K562 (cell line): Measurements from ENCODE around the gene STK24. TPM values are rescaled to one million over a fixed set of nuclear protein-coding genes. Genes with fewer than 3 reads are reported as not detected.

Source experiments
- ATAC-seq: fragments of 200-7000 bp; cut with Tn5 transposase; 3 replicates; pipeline ENCODE4 v1.9.1; 2020; ENCODE audit warnings: moderate library complexity
- BruUV-seq: library from RNA; stranded (reverse); fragments of 400-500 nt; replicated peaks from 2 replicates; lab custom pipeline; 2021; lab: Mats Ljungman, UMichigan
- CTCF ChIA-PET: fragments of 300-600 bp; formaldehyde crosslinking; extraction: SDS; loops from one replicate; lab custom pipeline; 2021; ENCODE audit warnings: low intra/inter-chr PET ratio; lab: Yijun Ruan, JAX
- POLR2A ChIA-PET: fragments of 300-600, 350-650 bp; sonication (Branson Sonifier 250); formaldehyde crosslinking; extraction: SDS; loops from one replicate; lab custom pipeline; 2021; ENCODE audit warnings: antibody characterized with exemption, inconsistent platforms; lab: Yijun Ruan, JAX
- DNase-seq, 4 experiments: peaks; one replicate each; pipeline versions ENCODE4 v3.0.0 to v3.0.0-alpha.2; 2011 to 2018; ENCODE audit warnings: low spot score in 3 of 4, mixed read lengths in 3 of 4; ENCODE audit errors: extremely low read depth in 1 of 4
- FAIRE-seq: peaks from 2 replicates; lab custom pipeline; 2011; peaks lifted over from hg19 to GRCh38; lab: Jason Lieb, UNC
- H2AFZ ChIP-seq: 2 replicates; pipeline ENCODE4 v1.6.0; 2011; ENCODE audit warnings: low read depth, low read length, control low read depth, inconsistent platforms
- H3K27ac ChIP-seq: fragments of 200-600 bp; 3 replicates; pipeline ENCODE4 v1.8.0; 2011; ENCODE audit warnings: low read depth, mild to moderate bottlenecking, control low read depth, inconsistent platforms, low read length, moderate library complexity, mixed read lengths; ENCODE audit errors: extremely low read depth
- H3K27me3 ChIP-seq, 2 experiments: fragments of 300-600 bp in 1 of 2; 2 replicates in 1 of 2; 3 replicates in 1 of 2; pipeline versions ENCODE4 v1.6.0 to v1.8.0; 2011; ENCODE audit warnings: inconsistent platforms in 2 of 2, low read length in 2 of 2, mild to moderate bottlenecking in 1 of 2, mixed read lengths in 1 of 2, moderate library complexity in 1 of 2; ENCODE audit not compliant: control insufficient read depth in 2 of 2, insufficient read depth in 2 of 2
- H3K36me3 ChIP-seq: fragments of 300-600 bp; 3 replicates; pipeline ENCODE4 v1.8.0; 2011; ENCODE audit warnings: mild to moderate bottlenecking, low read length, inconsistent platforms; ENCODE audit not compliant: control insufficient read depth, insufficient read depth
- H3K4me1 ChIP-seq, 2 experiments: fragments of 200-600 bp in 1 of 2; replicated peaks in 1 of 2; 2 replicates in 1 of 2; 3 replicates in 1 of 2; pipeline versions ENCODE4 v1.5.1 to v1.8.0; 2011; ENCODE audit warnings: inconsistent platforms in 2 of 2, low read length in 2 of 2, mild to moderate bottlenecking in 1 of 2, mixed read lengths in 1 of 2, moderate library complexity in 1 of 2; ENCODE audit not compliant: control insufficient read depth in 2 of 2, insufficient read depth in 2 of 2
- H3K4me2 ChIP-seq: 2 replicates; pipeline ENCODE4 v1.6.1; 2011; ENCODE audit warnings: low read length, control low read depth, inconsistent platforms, mixed read lengths; ENCODE audit not compliant: insufficient read depth
- H3K4me3 ChIP-seq: fragments of 200-600 bp; sonication (generic), shearing (Covaris generic); 2 replicates; pipeline ENCODE4 v1.5.1; 2016; ENCODE audit warnings: control low read depth, inconsistent platforms
- H3K79me2 ChIP-seq: fragments of 200-600 bp; 3 replicates; pipeline ENCODE4 v1.8.0; 2011; ENCODE audit warnings: low read length, inconsistent platforms; ENCODE audit not compliant: control insufficient read depth, insufficient read depth
- H3K9ac ChIP-seq, 2 experiments: 2 replicates each; pipeline versions ENCODE4 v1.6.0 to v1.6.1; 2011; ENCODE audit warnings: low read depth in 2 of 2, low read length in 2 of 2, control low read depth in 1 of 2, inconsistent platforms in 1 of 2, mild to moderate bottlenecking in 1 of 2, mixed read lengths in 1 of 2; ENCODE audit not compliant: insufficient read depth in 1 of 2
- H3K9me1 ChIP-seq: one replicate; pipeline ENCODE4 v1.6.0; 2011; ENCODE audit warnings: inconsistent platforms, mild to moderate bottlenecking, low read length, moderate library complexity; ENCODE audit not compliant: control insufficient read depth, insufficient read depth
- H3K9me3 ChIP-seq: replicated peaks from 2 replicates; pipeline ENCODE4 v1.5.1; 2011; ENCODE audit warnings: low read depth, low read length, inconsistent platforms; ENCODE audit not compliant: control insufficient read depth, insufficient read depth
- H4K20me1 ChIP-seq: replicated peaks from 2 replicates; pipeline ENCODE4 v1.6.1; 2011; ENCODE audit warnings: low read length, inconsistent platforms, mixed read lengths; ENCODE audit not compliant: control insufficient read depth, insufficient read depth
- HES1 ChIP-seq: fragments of 450-650 bp; IDR thresholded peaks from 2 replicates; pipeline ENCODE4 v1.6.1; 2016; ENCODE audit warnings: low read depth, mild to moderate bottlenecking, moderate library complexity
- HNRNPUL1 ChIP-seq: fragments of 200-400 bp; formaldehyde crosslinking; IDR thresholded peaks from 2 replicates; pipeline ENCODE4 v1.6.1; 2017; ENCODE audit warnings: low read length
- JUN ChIP-seq, 2 experiments: sonication (generic) in 1 of 2; formaldehyde crosslinking in 1 of 2; IDR thresholded peaks; 2 replicates each; pipeline versions ENCODE4 v1.6.1 to v1.8.0; 2012 to 2022; ENCODE audit warnings: borderline replicate concordance in 2 of 2, mild to moderate bottlenecking in 2 of 2, improper control_type of control experiment in 1 of 2, low read depth in 1 of 2, low read length in 1 of 2, missing genetic modification reagents in 1 of 2
- NFRKB ChIP-seq: fragments of 450-650 bp; IDR thresholded peaks from 2 replicates; pipeline ENCODE4 v1.6.1; 2016; ENCODE audit warnings: low read depth
- NFYB ChIP-seq: IDR thresholded peaks from 2 replicates; pipeline ENCODE4 v1.6.1; 2011; ENCODE audit warnings: mild to moderate bottlenecking, moderate library complexity; ENCODE audit not compliant: insufficient read length; ENCODE audit errors: extremely low read depth
- PTBP1 ChIP-seq: fragments of 200-400 bp; formaldehyde crosslinking; IDR thresholded peaks from 2 replicates; pipeline ENCODE4 v1.6.1; 2017; ENCODE audit warnings: low read depth, low read length
- SOX6 ChIP-seq: fragments of 450-650 bp; IDR thresholded peaks from 2 replicates; pipeline ENCODE4 v1.6.1; 2014; ENCODE audit warnings: mild to moderate bottlenecking
- TEAD1 ChIP-seq, 2 experiments: fragments of 450-650 bp in 1 of 2; sonication (generic) in 1 of 2; formaldehyde crosslinking; IDR thresholded peaks; 2 replicates each; pipeline versions ENCODE4 v1.4.0 to v1.8.0; 2020 to 2022; ENCODE audit warnings: mild to moderate bottlenecking in 2 of 2, missing genetic modification reagents in 1 of 2
- TGIF2 ChIP-seq: sonication (generic); formaldehyde crosslinking; IDR thresholded peaks from 2 replicates; pipeline ENCODE4 v1.8.1; 2022; ENCODE audit warnings: mild to moderate bottlenecking, missing genetic modification reagents, moderate library complexity
- ZNF318 ChIP-seq, 2 experiments: fragments of 450-650 bp; IDR thresholded peaks; 2 replicates each; pipeline ENCODE4 v1.6.1; 2016; ENCODE audit warnings: mild to moderate bottlenecking in 2 of 2, borderline replicate concordance in 1 of 2, low read depth in 1 of 2, moderate library complexity in 1 of 2
- ZNF431 ChIP-seq: sonication (generic); formaldehyde crosslinking; IDR thresholded peaks from 2 replicates; pipeline ENCODE4 v1.8.0; 2022; ENCODE audit warnings: mild to moderate bottlenecking, missing genetic modification reagents
- WGBS: fragments of 100-300 bp; shearing (Covaris generic); methylation state at CpG from one replicate; pipeline ENCODE4 v1.1.6; 2016; ENCODE audit warnings: low coverage, mixed read lengths; ENCODE audit not compliant: insufficient coverage; ENCODE audit errors: missing lambda C conversion rate; 5-methylcytosine and 5-hydroxymethylcytosine counted together
- in situ Hi-C: fragments of 300-500 bp; cut with MboI; formaldehyde crosslinking; loops from 4 replicates; pipeline ENCODE4 v1.15.0; 2018; ENCODE audit warnings: inconsistent platforms, mixed read lengths
- intact Hi-C: fragments of 100-400 bp; cut with micrococcal nuclease; formaldehyde crosslinking; loops from 2 replicates; pipeline ENCODE4 v1.14.2; 2022
- polyA plus RNA-seq, 8 experiments: library from polyadenylated mRNA; depleted of rRNA in 4 of 8; stranded (reverse) in 5 of 8; unstranded in 3 of 8; fragments of >200 nt; fragmentation: Nextera tagmentation in 2 of 8; fragmentation: Illumina TruSeq in 1 of 8; extraction: Ambion mirVana in 2 of 8; extraction: Trizol in 1 of 8; gene quantifications; 2 replicates each; pipeline versions ENCODE4 v1.2.1 to v1.2.3, GENCODE V29; 2011 to 2014; ENCODE audit warnings: inconsistent platforms in 1 of 8, missing spikeins in 1 of 8
- total RNA-seq, 7 experiments: library from RNA; depleted of rRNA in 6 of 7; stranded (reverse); fragments of >200 nt in 6 of 7; fragmentation: Illumina TruSeq in 2 of 7; extraction: Trizol in 2 of 7; gene quantifications; 2 replicates each; pipeline versions ENCODE4 v1.2.1 to v1.2.3, GENCODE V29; 2011 to 2021; ENCODE audit warnings: low replicate concordance in 1 of 7

STK24 gene
- total and polyA plus RNA-seq, 9 of the 15 experiments (the other 6 are each of a cell fraction or from before 2014, with no cell fraction given), result 3.8 to 78.4 (median 28.2) TPM

- Histone ChIP-seq H3K36me3 (peaks cover 38% of the 10 kb centered on the region; the same call in 2 of the 3 replicates), H3K9ac (no peak overlapping the region), H3K79me2 (peaks cover 58% of the 10 kb centered on the region), H3K4me3 (no peak overlapping the region), H3K9me1 (no peaks in the 10 kb centered on the region), H3K27ac (no peak overlapping the region; the same call in 2 of the 3 replicates), H3K4me2 (no peak overlapping the region), H4K20me1 (peaks cover 12% of the 10 kb centered on the region), H3K4me1 (peaks cover 6 to 22% of the 10 kb centered on the region in 2 experiments; a peak in 4 of 5 replicates), H2AFZ (no peak overlapping the region), H3K9me3 (no peaks in the 10 kb centered on the region), H3K27me3 (no peaks in the 10 kb centered on the region)
- 85% methylated on average over 4 of the region's 4 CpGs for WGBS
- no TSS peak for BruUV-seq
- CTCF ChIA-PET, result no interaction called here
- intact Hi-C loops (no loop called here), in situ Hi-C loops (no loop called here)
- ATAC-seq, result no peak
- DNase-seq, result no peak
- no peak for FAIRE-seq
- POLR2A ChIA-PET, result interaction anchor here (1.4 kb wide), 1 partner anchor 15 kb away, joined by 3 read pairs; no protein-coding TSS in a partner anchor
- TF ChIP-seq TEAD1 (CRISPR knock-in tag; IDR thresholded peaks at IDR 0.05), result no peak
- no peak for TF ChIP-seq JUN (IDR thresholded peaks at IDR 0.05; ENCODE audit: borderline replicate concordance, low read depth, low read length)
- no peak for TF ChIP-seq JUN (CRISPR knock-in tag; IDR thresholded peaks at IDR 0.05; ENCODE audit: borderline replicate concordance)
- TF ChIP-seq TGIF2, result no peak
- TF ChIP-seq NFYB, result no peak
- TF ChIP-seq SOX6, result no peak
- no peak for TF ChIP-seq HNRNPUL1
- TF ChIP-seq ZNF431 (CRISPR knock-in tag), result no peak
- no peak for TF ChIP-seq NFRKB
- TF ChIP-seq PTBP1, result no peak
- TF ChIP-seq HES1, result no peak
- TF ChIP-seq ZNF318 (IDR thresholded peaks at IDR 0.05; ENCODE audit: borderline replicate concordance in 1 of 2, low read depth in 1 of 2), result no peak
These were observed 61.0 kb downstream of the STK24 start for GRCh38 chr13:98515818-98516465.
